Measurements from ENCODE around the gene ZC2HC1B.

Gene ZC2HC1B

DNA sequence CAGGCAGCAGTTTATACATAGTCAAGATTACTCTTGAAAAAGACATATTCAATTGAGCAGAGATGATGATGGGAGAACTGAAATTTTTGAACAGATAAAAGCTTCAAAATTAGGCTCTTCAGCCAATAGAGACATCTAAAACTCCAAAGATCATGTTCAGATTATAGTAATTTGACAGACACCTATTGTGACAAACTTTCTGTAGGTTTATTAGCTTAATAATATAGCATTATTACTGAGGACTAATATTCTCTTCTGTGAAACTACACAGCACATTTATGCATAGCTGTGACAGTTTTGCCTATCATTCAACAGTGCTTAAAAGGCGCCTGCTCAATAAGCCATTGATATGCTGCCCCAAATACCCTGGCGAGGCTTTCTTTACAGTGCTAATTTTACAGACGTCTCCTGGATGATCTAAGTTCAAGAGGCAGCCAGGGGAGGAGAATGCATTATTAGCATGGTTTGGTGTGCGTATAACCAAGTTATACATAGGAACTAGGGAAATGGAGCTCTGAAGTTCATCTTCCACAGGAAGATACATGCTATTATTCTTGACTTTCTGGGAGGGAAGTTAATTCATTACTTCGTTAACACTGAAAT is 122.3 kb downstream of the ZC2HC1B start:
- no peak for DNase-seq (ENCODE audit: low spot score)
- TF ChIP-seq CTCF (IDR thresholded peaks at IDR 0.05; ENCODE audit: extremely low read depth, insufficient read depth, missing control alignments) = no peak
- in situ Hi-C loops (cut with MboI; ENCODE audit: low pct_unique_long_range_greater_than_20kb, low sequenced_read_pairs, unreplicated experiment) = no loop called here

Data from GM13977 (cell line).